Vagina (tissue), 2 donors: Measurements from ENCODE around the gene ASCC2.

Experiments used
- CTCF ChIP-seq, 3 experiments: fragments of 450-650 bp in 2 of 3; fragments of 200-600 bp in 1 of 3; sonication (generic) in 1 of 3; IDR thresholded peaks; one replicate each; pipeline ENCODE4 v1.5.1; 2017 to 2019; ENCODE audit warnings: antibody characterized with exemption in 3 of 3, mild to moderate bottlenecking in 2 of 3, moderate library complexity in 2 of 3
- POLR2A ChIP-seq, 2 donors: fragments of 450-650 bp; IDR thresholded peaks; one replicate each; pipeline ENCODE4 v1.6.1; 2017; ENCODE audit warnings: antibody characterized with exemption in 2 of 2, mild to moderate bottlenecking in 2 of 2, moderate library complexity in 2 of 2
- POLR2AphosphoS5 ChIP-seq, 2 donors: sonication (generic); formaldehyde crosslinking; IDR thresholded peaks; one replicate each; pipeline ENCODE4 v1.9.0; 2017; ENCODE audit warnings: antibody characterized with exemption in 2 of 2, mild to moderate bottlenecking in 2 of 2, low read depth in 1 of 2; ENCODE audit not compliant: insufficient read depth in 1 of 2

GRCh38 chr22:29867851-29868250 is 29.8 kb upstream of the ASCC2 start:
- no peak for TF ChIP-seq CTCF (IDR thresholded peaks at IDR 0.05)
- no peak for TF ChIP-seq POLR2A (IDR thresholded peaks at IDR 0.05)
- TF ChIP-seq POLR2AphosphoS5 (IDR thresholded peaks at IDR 0.05; ENCODE audit: insufficient read depth in 1 of 2, low read depth in 1 of 2) = no peak
